Neural cell (in vitro differentiated cells): ENCODE data around the gene CCNI. TPM values are rescaled to one million over a fixed set of nuclear protein-coding genes. Genes with fewer than 3 reads are reported as not detected.

Experiments used
- H2AFZ ChIP-seq: fragments of 200-600, 300-800 bp; sonication (generic), shearing (Covaris generic); 2 replicates; pipeline ENCODE4 v1.6.0; 2014; ENCODE audit warnings: low read depth, mild to moderate bottlenecking, antibody characterized with exemption, low read length, moderate library complexity
- H3F3A ChIP-seq: fragments of 200-600 bp; shearing (Covaris generic); 2 replicates; pipeline ENCODE4 v1.6.1; 2016; ENCODE audit warnings: mild to moderate bottlenecking, moderate library complexity, mixed read lengths, antibody characterized with exemption, low read length; ENCODE audit not compliant: insufficient read depth, poor library complexity, severe bottlenecking
- H3K27ac ChIP-seq: fragments of 200-600, 300-800 bp; sonication (generic), shearing (Covaris generic); 2 replicates; pipeline ENCODE4 v1.5.1; 2014; ENCODE audit warnings: mild to moderate bottlenecking, low read length, moderate library complexity
- H3K27me3 ChIP-seq: fragments of 300-800, 200-600 bp; sonication (generic), shearing (Covaris generic); 2 replicates; pipeline ENCODE4 v1.6.0; 2014; ENCODE audit warnings: mild to moderate bottlenecking, low read depth, low read length, moderate library complexity; ENCODE audit not compliant: insufficient read depth
- H3K36me3 ChIP-seq: fragments of 300-800, 200-600 bp; sonication (generic), shearing (Covaris generic); 2 replicates; pipeline ENCODE4 v1.5.1; 2014; ENCODE audit warnings: mild to moderate bottlenecking, antibody characterized with exemption, low read length, moderate library complexity; ENCODE audit not compliant: insufficient read depth
- H3K4me2 ChIP-seq: fragments of 300-800, 200-600 bp; sonication (generic), shearing (Covaris generic); 2 replicates; pipeline ENCODE4 v1.6.0; 2014; ENCODE audit warnings: mild to moderate bottlenecking, low read length
- H3K4me3 ChIP-seq: fragments of 300-800, 200-600 bp; sonication (generic), shearing (Covaris generic); 2 replicates; pipeline ENCODE4 v1.5.1; 2014; ENCODE audit warnings: mild to moderate bottlenecking, low read length, moderate library complexity
- H3K79me2 ChIP-seq: fragments of 200-600 bp; shearing (Covaris generic); replicated peaks from 2 replicates; pipeline ENCODE4 v1.6.0; 2014; ENCODE audit warnings: mild to moderate bottlenecking, low read length, moderate library complexity; ENCODE audit not compliant: insufficient read depth
- H3K9ac ChIP-seq: fragments of 300-800, 200-600 bp; sonication (generic), shearing (Covaris generic); 2 replicates; pipeline ENCODE4 v1.6.1; 2016; ENCODE audit warnings: mild to moderate bottlenecking, low read length, mixed read lengths
- H3K9me2 ChIP-seq: fragments of 200-600 bp; shearing (Covaris generic); 2 replicates; pipeline ENCODE4 v1.6.1; 2016; ENCODE audit warnings: mild to moderate bottlenecking, low read length, mixed read lengths; ENCODE audit not compliant: insufficient read depth
- H3K9me3 ChIP-seq: fragments of 200-600, 300-800 bp; sonication (generic), shearing (Covaris generic); 2 replicates; pipeline ENCODE4 v1.6.1; 2016; ENCODE audit warnings: mild to moderate bottlenecking, mixed run types, low read length, moderate library complexity, mixed read lengths
- H4K20me1 ChIP-seq: fragments of 200-600 bp; shearing (Covaris generic); 2 replicates; pipeline ENCODE4 v1.6.1; 2016; ENCODE audit warnings: mild to moderate bottlenecking, mixed run types; ENCODE audit not compliant: insufficient read depth
- EP300 ChIP-seq: fragments of 450-650 bp; conservative IDR thresholded peaks from 2 replicates; pipeline ENCODE4 v1.6.1; 2014; ENCODE audit warnings: antibody characterized with exemption, mild to moderate bottlenecking, moderate library complexity; ENCODE audit not compliant: poor library complexity, severe bottlenecking
- EZH2 ChIP-seq: fragments of 200-600, 300-800 bp; shearing (Covaris generic), sonication (generic); IDR thresholded peaks from 2 replicates; pipeline ENCODE4 v1.6.1; 2014; ENCODE audit warnings: antibody characterized with exemption, low read length, borderline replicate concordance, mild to moderate bottlenecking; ENCODE audit not compliant: insufficient read depth, poor library complexity, severe bottlenecking
- MXI1 ChIP-seq: fragments of 450-650 bp; conservative IDR thresholded peaks from 2 replicates; pipeline ENCODE4 v1.6.1; 2014; ENCODE audit warnings: antibody characterized with exemption, mild to moderate bottlenecking; ENCODE audit not compliant: poor library complexity, severe bottlenecking
- POLR2AphosphoS5 ChIP-seq: IDR thresholded peaks from 2 replicates; pipeline ENCODE4 v1.6.1; 2012
- RAD21 ChIP-seq: fragments of 450-650 bp; conservative IDR thresholded peaks from 2 replicates; pipeline ENCODE4 v1.6.1; 2014; ENCODE audit warnings: antibody characterized with exemption, mild to moderate bottlenecking, moderate library complexity
- SMC3 ChIP-seq: fragments of 450-650 bp; conservative IDR thresholded peaks from 2 replicates; pipeline ENCODE4 v1.6.1; 2014; ENCODE audit warnings: antibody characterized with exemption, mild to moderate bottlenecking, moderate library complexity; ENCODE audit not compliant: poor library complexity
- TAF1 ChIP-seq: IDR thresholded peaks from 2 replicates; pipeline ENCODE4 v1.6.1; 2012; ENCODE audit warnings: low read depth
- polyA plus RNA-seq: library from polyadenylated mRNA; depleted of rRNA; stranded (reverse); fragments of >200 nt; gene quantifications from 2 replicates; pipeline ENCODE4 v1.2.3, GENCODE V29; 2014
- TF ChIP-seq, protein P1 (sequence below): fragments of 450-650 bp; IDR thresholded peaks from 2 replicates; pipeline ENCODE4 v1.5.1; 2014; ENCODE audit warnings: antibody characterized with exemption, mild to moderate bottlenecking, moderate library complexity; ENCODE audit not compliant: poor library complexity, severe bottlenecking
- TF ChIP-seq, protein P2 (sequence below): IDR thresholded peaks from 2 replicates; pipeline ENCODE4 v1.6.1; 2012; ENCODE audit warnings: borderline replicate concordance

CCNI gene
- polyA plus RNA-seq, 1 donor from 2014 or later: 129 TPM

DNA sequence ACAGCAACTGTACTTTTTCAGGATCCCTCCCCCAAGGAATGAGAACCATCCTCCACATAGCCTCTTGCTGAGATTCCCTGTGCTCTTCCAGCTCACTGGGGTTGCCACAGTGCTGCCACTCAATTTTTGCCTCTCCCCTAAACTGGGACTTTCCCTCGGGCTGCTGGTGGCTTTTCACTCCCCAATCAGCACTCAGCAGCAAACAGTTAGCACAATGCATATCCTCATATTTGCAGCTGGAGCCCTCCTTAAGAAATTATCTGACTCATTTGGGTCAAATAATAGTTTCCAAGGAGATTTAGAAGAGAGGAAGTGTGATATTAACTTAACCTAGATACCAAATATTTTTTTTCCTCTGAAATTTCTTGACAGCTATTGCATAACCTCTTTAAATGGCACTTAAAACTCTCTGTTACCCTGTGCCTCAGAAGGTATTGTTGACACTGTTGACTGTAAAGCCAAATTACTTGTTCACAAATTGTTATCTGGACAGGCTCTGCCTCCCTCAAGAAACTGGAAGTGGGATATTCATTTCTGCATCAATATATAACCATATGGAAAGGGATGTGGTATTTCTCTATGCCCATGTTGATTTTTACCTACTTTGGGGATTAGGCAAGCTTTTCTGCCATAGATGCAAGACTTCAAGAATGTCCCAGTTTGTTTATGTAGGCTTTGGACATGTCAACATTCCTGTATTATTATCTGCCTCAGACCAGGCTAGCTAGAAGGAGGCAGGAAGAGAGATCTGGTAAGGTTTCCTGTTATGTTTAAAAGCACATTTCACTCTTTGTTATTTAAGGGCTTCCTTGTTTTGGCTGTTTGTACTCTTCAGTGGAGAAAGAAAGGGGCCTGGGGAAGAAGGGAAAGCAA is 68.2 kb downstream of the CCNI start:
- H3K4me2 ChIP-seq: no peak overlapping the region
- H3K27ac ChIP-seq: no peak overlapping the region
- H3K79me2 ChIP-seq: no peaks in the 10 kb centered on the region
- H3K9me2 ChIP-seq: no peaks in the 10 kb centered on the region
- no peaks in the 10 kb centered on the region for H3K27me3 ChIP-seq
- no peak overlapping the region for H3K9ac ChIP-seq
- no peaks in the 10 kb centered on the region for H4K20me1 ChIP-seq
- no peaks in the 10 kb centered on the region for H3F3A ChIP-seq
- no peak for TF ChIP-seq EP300
- peaks cover 18% of the 10 kb centered on the region for H3K36me3 ChIP-seq
- H3K4me3 ChIP-seq: no peak overlapping the region
- no peaks in the 10 kb centered on the region for H3K9me3 ChIP-seq
- no peak overlapping the region for H2AFZ ChIP-seq

DNA sequence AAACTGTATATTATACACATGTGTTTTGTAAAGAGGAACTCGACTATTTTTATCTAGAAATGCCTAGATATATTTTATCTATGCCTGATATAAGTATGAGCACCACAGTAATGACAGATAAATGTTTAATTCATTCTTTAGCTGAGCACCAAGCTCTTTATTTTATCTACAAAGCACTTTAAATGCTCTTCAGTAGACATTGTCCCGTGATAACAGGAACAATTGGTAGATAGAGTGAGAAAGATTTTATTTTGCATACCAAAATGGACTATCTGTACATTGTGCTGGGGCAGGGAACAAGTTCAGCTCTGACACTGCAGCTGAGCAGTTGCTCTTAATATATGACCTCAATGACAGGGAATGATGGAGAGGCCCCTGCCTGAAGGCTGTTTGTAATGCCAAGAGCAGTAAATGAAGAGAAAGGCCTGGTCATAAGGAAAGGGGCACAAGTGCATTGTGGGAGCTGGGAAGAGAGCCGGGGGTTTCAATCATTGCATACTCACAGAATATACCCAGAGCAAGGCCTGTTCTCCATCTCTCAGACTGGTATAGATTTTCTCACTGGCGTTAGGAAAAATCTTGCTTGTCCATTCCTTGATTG is 68.9 kb downstream of the CCNI start:
- no peak overlapping the region for H3K27ac ChIP-seq
- H3F3A ChIP-seq: no peaks in the 10 kb centered on the region
- no peak overlapping the region for H3K4me2 ChIP-seq
- H4K20me1 ChIP-seq: no peaks in the 10 kb centered on the region
- H3K27me3 ChIP-seq: no peaks in the 10 kb centered on the region
- no peak overlapping the region for H2AFZ ChIP-seq
- H3K4me3 ChIP-seq: no peak overlapping the region
- H3K9me3 ChIP-seq: no peaks in the 10 kb centered on the region
- H3K9me2 ChIP-seq: no peaks in the 10 kb centered on the region
- TF ChIP-seq MXI1 (no peak), EZH2 (no peak), SMC3 (no peak), EP300 (no peak), RAD21 (no peak), POLR2AphosphoS5 (no peak), TAF1 (no peak)
- TF ChIP-seq, protein P1, sequence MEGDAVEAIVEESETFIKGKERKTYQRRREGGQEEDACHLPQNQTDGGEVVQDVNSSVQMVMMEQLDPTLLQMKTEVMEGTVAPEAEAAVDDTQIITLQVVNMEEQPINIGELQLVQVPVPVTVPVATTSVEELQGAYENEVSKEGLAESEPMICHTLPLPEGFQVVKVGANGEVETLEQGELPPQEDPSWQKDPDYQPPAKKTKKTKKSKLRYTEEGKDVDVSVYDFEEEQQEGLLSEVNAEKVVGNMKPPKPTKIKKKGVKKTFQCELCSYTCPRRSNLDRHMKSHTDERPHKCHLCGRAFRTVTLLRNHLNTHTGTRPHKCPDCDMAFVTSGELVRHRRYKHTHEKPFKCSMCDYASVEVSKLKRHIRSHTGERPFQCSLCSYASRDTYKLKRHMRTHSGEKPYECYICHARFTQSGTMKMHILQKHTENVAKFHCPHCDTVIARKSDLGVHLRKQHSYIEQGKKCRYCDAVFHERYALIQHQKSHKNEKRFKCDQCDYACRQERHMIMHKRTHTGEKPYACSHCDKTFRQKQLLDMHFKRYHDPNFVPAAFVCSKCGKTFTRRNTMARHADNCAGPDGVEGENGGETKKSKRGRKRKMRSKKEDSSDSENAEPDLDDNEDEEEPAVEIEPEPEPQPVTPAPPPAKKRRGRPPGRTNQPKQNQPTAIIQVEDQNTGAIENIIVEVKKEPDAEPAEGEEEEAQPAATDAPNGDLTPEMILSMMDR: no peak
- TF ChIP-seq, protein P2, sequence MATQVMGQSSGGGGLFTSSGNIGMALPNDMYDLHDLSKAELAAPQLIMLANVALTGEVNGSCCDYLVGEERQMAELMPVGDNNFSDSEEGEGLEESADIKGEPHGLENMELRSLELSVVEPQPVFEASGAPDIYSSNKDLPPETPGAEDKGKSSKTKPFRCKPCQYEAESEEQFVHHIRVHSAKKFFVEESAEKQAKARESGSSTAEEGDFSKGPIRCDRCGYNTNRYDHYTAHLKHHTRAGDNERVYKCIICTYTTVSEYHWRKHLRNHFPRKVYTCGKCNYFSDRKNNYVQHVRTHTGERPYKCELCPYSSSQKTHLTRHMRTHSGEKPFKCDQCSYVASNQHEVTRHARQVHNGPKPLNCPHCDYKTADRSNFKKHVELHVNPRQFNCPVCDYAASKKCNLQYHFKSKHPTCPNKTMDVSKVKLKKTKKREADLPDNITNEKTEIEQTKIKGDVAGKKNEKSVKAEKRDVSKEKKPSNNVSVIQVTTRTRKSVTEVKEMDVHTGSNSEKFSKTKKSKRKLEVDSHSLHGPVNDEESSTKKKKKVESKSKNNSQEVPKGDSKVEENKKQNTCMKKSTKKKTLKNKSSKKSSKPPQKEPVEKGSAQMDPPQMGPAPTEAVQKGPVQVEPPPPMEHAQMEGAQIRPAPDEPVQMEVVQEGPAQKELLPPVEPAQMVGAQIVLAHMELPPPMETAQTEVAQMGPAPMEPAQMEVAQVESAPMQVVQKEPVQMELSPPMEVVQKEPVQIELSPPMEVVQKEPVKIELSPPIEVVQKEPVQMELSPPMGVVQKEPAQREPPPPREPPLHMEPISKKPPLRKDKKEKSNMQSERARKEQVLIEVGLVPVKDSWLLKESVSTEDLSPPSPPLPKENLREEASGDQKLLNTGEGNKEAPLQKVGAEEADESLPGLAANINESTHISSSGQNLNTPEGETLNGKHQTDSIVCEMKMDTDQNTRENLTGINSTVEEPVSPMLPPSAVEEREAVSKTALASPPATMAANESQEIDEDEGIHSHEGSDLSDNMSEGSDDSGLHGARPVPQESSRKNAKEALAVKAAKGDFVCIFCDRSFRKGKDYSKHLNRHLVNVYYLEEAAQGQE: no peak
- H3K79me2 ChIP-seq: no peaks in the 10 kb centered on the region
- H3K36me3 ChIP-seq: peaks cover 18% of the 10 kb centered on the region
- no peak overlapping the region for H3K9ac ChIP-seq
